ENCODE measurements around the gene SLC25A6. TPM values are rescaled to one million over a fixed set of nuclear protein-coding genes. Genes with fewer than 3 reads are reported as not detected.
A peak's percentile ranks its signal among the peaks of the same experiment; 100 is the strongest.
"Not testable (repeated sequence)": the region's sequence is repeated elsewhere in the genome, so short reads cannot be mapped to it uniquely, and the experiment has no call there.

Gene SLC25A6
- total RNA-seq, 1 experiment from 2014 or later: 496 TPM

DNA sequence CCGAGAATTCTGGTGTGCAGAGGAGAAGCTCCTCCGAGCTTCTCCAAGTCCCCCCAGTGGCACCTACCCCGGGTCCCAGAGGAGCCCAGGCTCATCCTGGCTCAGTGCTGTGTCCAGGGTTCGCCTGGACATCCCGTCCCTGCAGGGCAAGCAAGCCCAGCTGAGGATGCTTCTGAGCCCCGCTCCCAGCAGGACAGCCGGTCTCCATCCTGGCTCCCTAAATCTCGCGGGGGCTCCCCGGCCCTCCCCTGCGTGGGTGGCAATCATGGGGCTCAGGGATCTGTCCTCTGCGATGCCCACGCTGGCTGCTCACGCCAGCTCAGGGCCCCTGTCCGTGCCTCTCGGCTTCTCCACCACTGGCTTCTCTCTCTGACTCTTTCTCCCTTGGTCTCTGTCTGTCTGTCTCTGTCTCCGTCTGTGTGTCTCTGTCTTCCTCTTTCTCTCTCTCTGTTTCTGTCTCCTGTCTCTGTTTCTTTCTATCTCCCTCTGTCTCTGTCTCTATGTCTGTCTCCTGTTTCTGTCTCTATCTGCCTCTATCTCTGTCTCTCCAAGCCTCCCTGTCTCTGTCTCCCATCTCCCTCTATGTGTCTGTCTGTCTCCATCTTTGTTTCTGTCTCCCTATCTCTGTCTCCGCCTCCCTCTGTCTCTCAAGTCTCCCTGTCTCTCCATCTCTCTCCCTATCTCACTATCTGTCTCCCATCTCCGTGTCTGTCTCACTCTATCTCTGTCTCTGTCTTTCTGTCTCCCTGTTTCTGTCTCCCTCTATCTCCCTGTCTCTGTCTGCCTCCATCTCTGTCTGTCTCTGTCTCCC is 27.8 kb upstream of the SLC25A6 start:
- Histone ChIP-seq H3K4me3 (ENCODE audit: insufficient read depth, low read depth, low read length) (no peak overlapping the region), H3K36me3 (replicated peaks; ENCODE audit: control insufficient read depth, insufficient read depth, low read length) (peaks cover 52% of the 10 kb centered on the region)
- DNase-seq: no peak

DNA sequence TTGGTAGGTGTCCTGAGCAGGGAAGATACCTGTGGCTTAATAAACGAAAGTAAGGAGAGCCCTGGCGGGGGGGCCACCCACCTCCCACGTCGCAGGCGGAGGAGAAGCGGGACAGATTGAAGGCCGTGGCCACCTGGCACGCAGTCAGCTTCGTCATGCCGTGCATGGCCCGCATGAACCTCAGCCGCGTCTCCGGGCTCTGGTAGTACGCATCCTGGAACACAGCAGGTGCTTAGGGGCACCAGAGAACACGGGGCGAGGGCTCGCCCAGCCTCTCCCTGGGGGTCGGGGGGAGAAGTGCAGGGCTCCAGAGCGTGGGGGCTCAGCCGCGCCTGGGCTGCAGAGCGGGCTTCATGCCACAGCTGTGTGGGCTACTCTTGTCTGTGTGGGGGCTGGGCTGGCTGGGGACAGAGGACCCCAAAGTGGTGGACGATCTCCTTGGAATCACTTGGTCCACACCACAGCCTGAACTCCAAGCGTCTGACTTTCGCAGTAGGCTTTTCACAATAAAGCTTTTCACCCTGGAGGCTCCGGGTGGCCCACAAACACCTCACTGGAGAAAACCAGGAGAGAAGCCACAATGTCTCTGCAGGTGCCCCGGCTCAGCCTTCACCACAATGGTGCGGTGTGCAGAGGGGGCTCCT is 27.1 kb upstream of the SLC25A6 start:
- DNase-seq: peak; percentile 71
- Histone ChIP-seq H3K4me3 (ENCODE audit: insufficient read depth, low read depth, low read length) (no peak overlapping the region), H3K36me3 (replicated peaks; ENCODE audit: control insufficient read depth, insufficient read depth, low read length) (peaks cover 49% of the 10 kb centered on the region), H3K27me3 (ENCODE audit: control insufficient read depth, insufficient read depth, low read length) (no peaks in the 10 kb centered on the region)

More for the DNA sequence above, 27.8 kb upstream of the SLC25A6 start:
- H3K27me3 ChIP-seq (ENCODE audit: control insufficient read depth, insufficient read depth, low read length): no peaks in the 10 kb centered on the region

DNA sequence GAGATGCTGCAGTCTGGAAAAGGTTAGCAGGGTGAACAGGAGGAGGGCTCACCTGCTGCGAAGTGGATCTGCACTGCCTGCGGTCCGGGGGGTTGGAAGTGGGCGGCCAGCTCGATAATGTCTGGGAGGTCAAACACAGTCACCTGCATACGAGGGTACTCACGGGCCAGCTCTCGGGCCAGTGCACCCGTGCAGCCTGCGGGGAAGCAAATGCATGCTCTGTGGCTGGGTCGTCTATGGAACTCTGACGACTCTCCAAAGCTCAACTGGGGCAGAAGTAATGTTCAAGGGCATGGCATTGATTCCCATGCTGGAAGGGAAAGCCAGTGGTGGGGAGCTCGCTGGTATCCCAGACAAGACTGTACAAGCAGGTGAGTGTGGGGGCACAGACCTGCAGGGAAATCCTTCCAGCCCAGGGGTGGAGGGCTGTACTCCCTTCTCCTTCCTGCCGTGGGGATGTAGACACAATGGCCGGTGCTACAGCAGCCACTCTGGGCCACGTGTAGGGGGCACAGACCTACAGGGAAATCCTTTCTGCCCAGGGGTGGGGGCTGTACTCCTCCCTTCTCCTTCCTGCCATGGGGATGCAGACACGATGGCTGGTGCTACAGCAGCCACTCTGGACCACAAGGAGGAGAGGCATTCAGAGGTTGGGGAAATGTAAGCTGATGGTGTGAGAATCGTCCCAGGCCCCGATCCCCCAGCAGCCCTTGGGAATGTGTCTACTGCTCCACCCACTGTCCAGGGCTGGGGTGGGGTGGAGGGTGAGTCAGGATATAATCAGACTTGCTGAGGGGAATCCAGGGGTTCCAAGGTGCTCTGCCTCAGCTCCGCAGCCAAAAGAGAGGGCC is 26.2 kb upstream of the SLC25A6 start:
- H3K27me3 ChIP-seq (ENCODE audit: control insufficient read depth, insufficient read depth, low read length): no peaks in the 10 kb centered on the region
- no peak overlapping the region for H3K4me3 ChIP-seq (ENCODE audit: insufficient read depth, low read depth, low read length)
- peaks cover 46% of the 10 kb centered on the region for H3K36me3 ChIP-seq (replicated peaks; ENCODE audit: control insufficient read depth, insufficient read depth, low read length)
- no peak for DNase-seq

DNA sequence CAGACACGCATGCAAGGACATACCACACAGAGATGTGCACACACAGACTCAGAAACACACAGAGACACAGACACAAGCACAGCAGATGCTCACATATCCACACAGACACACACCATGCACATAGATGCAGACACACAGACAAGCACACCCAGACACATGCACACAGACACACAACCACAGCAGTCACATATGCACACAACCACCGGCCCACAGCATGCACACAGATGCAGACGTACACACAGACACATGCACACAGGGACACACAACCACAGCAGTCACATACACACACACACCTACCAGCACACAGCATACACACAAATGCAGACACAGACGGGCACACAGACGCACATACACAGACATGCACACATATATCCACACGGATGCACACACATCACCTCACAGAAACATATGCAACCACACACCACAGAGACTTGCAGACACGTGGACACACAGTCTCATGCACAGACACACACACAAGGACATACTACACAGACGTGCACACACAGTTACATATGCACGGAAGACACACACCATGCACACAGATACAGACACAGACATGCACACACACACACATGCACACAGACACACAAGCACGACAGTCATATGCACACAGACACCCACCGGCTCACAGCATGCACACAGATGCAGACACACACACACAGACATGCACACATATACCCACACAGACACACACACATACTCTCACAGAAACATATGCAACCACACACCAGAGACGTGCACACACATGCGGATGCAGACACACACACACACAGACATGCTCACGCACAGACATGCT is 25.2 kb upstream of the SLC25A6 start:
- Histone ChIP-seq H3K36me3 (replicated peaks; ENCODE audit: control insufficient read depth, insufficient read depth, low read length) (peaks cover 41% of the 10 kb centered on the region), H3K4me3 (ENCODE audit: insufficient read depth, low read depth, low read length) (no peak overlapping the region)
- no peak for DNase-seq

DNA sequence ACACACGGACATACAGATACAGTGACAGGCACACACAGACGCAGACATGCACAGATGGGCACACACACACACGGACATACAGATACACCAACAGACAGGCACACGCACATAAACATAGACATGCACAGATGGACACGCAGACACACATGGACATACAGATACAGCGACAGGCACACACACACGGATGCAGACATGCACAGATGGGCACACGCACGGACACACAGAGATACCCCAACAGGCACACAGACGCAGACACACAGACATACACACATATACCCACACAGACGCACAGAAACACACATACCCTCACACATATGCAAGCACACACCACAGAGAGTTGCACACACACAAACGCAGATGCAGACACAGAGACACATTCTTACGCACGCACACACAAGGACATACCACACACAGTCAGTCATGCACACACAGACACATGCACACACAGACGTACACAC is 24.4 kb upstream of the SLC25A6 start:
- Histone ChIP-seq H3K36me3 (replicated peaks; ENCODE audit: control insufficient read depth, insufficient read depth, low read length) (peaks cover 34% of the 10 kb centered on the region), H3K27me3 (ENCODE audit: control insufficient read depth, insufficient read depth, low read length) (no peaks in the 10 kb centered on the region), H3K4me3 (ENCODE audit: insufficient read depth, low read depth, low read length) (no peak overlapping the region)
- DNase-seq: no peak

More for the DNA sequence above, 25.2 kb upstream of the SLC25A6 start:
- no peaks in the 10 kb centered on the region for H3K27me3 ChIP-seq (ENCODE audit: control insufficient read depth, insufficient read depth, low read length)

DNA sequence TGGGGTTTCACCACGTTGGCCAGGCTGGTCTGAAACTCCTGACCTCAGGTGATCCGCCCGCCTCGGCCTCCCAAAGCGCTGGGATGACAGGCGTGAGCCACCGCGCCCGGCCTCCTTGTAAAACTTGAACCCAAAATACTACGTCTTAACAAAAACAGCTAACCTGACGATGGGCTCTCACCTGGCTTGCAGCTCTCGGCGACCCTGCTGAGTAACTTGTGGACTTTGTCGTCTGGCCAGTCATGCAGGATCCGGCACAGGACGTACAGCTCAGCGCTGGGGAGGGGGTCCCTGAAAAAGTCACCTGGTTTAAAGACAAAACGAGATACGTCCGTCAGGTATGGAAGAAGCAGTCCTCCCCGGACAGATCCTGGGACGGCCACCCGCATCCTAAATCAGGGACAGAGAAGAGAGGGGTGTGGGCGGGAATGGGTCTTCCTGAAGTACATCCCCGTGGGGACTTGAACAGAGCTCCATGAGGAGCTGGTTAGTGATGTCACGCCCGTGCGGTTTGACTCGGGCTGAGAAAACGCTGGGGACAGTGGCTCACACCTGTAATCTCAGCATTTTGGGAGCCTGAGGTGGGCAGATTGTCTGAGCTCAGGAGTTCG is 20.7 kb upstream of the SLC25A6 start:
- Histone ChIP-seq H3K27me3 (ENCODE audit: control insufficient read depth, insufficient read depth, low read length) (no peaks in the 10 kb centered on the region), H3K4me3 (ENCODE audit: insufficient read depth, low read depth, low read length) (no peak overlapping the region), H3K36me3 (replicated peaks; ENCODE audit: control insufficient read depth, insufficient read depth, low read length) (peaks cover 28% of the 10 kb centered on the region)
- DNase-seq: no peak

DNA sequence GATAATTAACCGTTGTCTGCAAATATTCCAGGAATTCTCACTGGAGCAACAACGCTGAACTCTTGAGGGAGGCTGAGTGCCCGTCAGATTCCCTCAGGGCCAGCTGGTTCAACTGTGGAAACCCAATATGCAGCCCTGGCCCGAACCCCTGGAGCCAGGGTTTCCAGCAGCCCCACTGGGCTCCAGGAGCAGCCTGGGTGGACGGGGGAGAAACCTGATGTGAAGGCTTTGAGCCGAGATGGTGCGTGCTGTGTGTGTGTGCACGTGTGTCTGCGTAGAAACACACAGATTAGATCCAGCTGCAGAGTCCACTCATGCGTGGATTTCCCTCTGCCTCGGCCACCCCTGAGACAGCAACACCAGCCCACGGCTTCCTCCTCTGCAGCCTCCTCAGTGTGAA is 19.4 kb upstream of the SLC25A6 start:
- H3K36me3 ChIP-seq (replicated peaks; ENCODE audit: control insufficient read depth, insufficient read depth, low read length): peaks cover 23% of the 10 kb centered on the region
- no peak overlapping the region for H3K4me3 ChIP-seq (ENCODE audit: insufficient read depth, low read depth, low read length)
- no peaks in the 10 kb centered on the region for H3K27me3 ChIP-seq (ENCODE audit: control insufficient read depth, insufficient read depth, low read length)
- DNase-seq: no peak

DNA sequence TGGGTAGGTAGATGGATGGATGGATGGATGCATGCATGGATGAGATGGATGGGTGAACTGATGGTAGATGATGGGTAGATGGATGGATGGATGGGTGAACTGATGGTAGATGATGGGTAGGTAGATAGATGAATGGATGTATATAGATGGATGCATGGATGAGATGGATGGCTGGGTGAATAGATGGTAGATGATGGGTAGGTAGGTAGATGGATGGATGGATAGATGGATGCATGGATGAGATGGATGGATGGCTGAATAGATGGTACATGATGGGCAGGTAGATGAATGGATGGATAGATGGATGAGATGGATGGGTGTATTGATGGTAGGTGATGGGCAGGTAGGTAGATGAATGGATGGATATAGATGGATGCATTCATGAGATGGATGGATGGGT is 15.1 kb upstream of the SLC25A6 start:
- Histone ChIP-seq H3K36me3 (replicated peaks; ENCODE audit: control insufficient read depth, insufficient read depth, low read length) (peaks cover 28% of the 10 kb centered on the region), H3K4me3 (ENCODE audit: insufficient read depth, low read depth, low read length) (no peak overlapping the region), H3K27me3 (ENCODE audit: control insufficient read depth, insufficient read depth, low read length) (no peaks in the 10 kb centered on the region)
- DNase-seq: no peak

DNA sequence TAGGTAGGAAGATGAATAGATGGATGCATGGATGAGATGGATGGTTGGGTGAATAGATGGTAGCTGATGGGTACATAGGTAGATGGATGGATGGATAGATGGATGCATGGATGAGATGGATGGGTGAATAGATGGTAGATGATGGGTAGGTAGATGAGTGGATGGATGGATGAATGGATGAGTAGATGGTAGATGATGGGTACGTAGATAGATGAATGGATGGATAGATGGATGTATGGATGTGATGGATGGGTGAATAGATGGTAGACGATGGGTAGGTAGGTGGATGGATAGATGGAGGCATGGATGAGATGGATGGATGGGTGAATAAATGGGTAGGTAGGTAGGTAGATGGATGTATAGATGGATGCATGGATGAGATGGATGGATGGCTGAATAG is 13.9 kb upstream of the SLC25A6 start:
- H3K36me3 ChIP-seq (replicated peaks; ENCODE audit: control insufficient read depth, insufficient read depth, low read length): peaks cover 25% of the 10 kb centered on the region
- DNase-seq; H3K27me3 ChIP-seq (ENCODE audit: control insufficient read depth, insufficient read depth, low read length); H3K4me3 ChIP-seq (ENCODE audit: insufficient read depth, low read depth, low read length): not testable (repeated sequence)

DNA sequence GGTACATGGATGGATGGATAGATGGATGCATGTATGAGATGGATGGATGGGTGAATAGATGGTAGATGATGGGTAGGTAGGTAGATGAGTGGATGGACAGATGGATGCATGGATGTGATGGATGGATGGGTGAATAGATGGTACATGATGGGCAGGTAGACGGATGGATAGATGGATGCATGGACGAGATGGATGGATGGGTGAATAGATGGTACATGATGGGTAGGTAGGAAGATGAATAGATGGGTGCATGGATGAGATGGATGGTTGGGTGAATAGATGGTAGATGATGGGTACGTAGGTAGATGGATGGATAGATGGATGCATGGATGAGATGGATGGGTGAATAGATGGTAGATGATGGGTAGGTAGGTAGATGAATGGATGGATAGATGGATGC is 12.0 kb upstream of the SLC25A6 start:
- DNase-seq; H3K4me3 ChIP-seq (ENCODE audit: insufficient read depth, low read depth, low read length); H3K27me3 ChIP-seq (ENCODE audit: control insufficient read depth, insufficient read depth, low read length): not testable (repeated sequence)
- H3K36me3 ChIP-seq (replicated peaks; ENCODE audit: control insufficient read depth, insufficient read depth, low read length): peaks cover 27% of the 10 kb centered on the region

DNA sequence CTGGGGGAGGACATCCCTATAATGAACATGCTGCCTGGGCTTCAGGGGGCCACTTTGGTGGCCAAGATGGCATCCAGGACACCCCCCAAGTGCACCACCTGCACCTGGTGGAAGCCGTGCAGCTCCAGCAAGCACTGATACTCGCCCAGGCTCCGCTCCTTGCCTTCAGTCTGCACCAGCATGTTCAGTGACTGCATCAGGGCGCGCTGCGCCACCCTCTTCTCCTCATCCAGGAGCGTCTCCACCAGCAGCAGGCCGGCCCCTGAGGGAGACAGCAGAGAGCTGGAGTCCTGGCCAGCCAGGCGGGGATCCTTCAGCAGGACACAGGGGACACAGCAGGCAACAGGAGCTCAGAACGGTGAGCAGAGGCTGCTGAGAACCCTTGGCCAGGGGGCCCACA is 11.3 kb upstream of the SLC25A6 start:
- peaks cover 27% of the 10 kb centered on the region for H3K36me3 ChIP-seq (replicated peaks; ENCODE audit: control insufficient read depth, insufficient read depth, low read length)
- no peak for DNase-seq
- no peaks in the 10 kb centered on the region for H3K27me3 ChIP-seq (ENCODE audit: control insufficient read depth, insufficient read depth, low read length)
- H3K4me3 ChIP-seq (ENCODE audit: insufficient read depth, low read depth, low read length): no peak overlapping the region

DNA sequence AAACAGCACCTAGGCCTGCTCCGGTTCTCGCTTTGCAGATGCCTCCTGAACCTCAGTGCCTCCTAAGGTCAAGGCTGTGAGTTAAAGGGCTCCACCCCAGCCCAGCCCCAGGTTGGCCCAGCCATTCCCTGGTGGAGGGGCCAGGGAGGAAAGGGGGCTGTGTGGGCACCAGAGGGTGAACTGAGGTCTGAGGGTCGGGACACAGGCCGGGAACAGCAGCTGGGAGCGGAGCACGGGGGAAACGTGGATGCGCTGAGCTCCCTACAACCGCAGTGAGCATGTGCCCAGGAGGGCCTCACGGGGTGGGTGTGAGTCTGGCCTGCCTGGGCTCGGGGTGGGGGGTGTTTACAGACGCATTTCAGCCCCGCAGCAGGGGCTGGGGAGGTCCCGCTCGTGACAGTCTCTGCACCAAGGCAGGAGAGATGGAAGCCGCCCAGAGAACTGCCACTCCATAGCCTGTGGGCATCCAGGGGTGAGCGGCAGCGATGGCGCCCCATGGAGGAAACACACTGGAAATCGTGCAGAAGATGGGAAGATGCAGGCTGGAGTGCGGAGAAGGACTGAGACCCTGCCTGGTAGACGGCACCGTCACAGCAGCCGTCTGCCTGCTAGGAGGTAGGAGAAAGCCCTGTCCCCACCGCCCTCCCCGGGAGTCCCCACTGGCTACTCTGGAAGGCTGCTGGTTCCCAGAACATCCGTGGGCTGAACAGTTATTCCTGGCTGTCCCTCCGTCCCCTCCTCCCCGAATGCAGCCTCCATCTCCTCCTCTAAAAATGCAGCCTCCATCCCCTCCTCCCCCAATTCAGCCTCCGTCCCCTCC is 9.9 kb upstream of the SLC25A6 start:
- H3K36me3 ChIP-seq (replicated peaks; ENCODE audit: control insufficient read depth, insufficient read depth, low read length): peaks cover 19% of the 10 kb centered on the region
- no peaks in the 10 kb centered on the region for H3K27me3 ChIP-seq (ENCODE audit: control insufficient read depth, insufficient read depth, low read length)
- peak; percentile 47 for DNase-seq
- no peak overlapping the region for H3K4me3 ChIP-seq (ENCODE audit: insufficient read depth, low read depth, low read length)
